Lower leg skin (tissue), 4 donors: ENCODE data around the gene CKMT2. TPM values are rescaled to one million over a fixed set of nuclear protein-coding genes. Genes with fewer than 3 reads are reported as not detected.
A peak's percentile ranks its signal among the peaks of the same experiment; 100 is the strongest.

ENCODE experiments used
- DNase-seq, 2 donors: peaks; one replicate each; pipeline ENCODE4 v3.0.0-alpha.2; 2019; ENCODE audit warnings: low spot score in 2 of 2
- H3K4me3 ChIP-seq: fragments of 200-600 bp; sonication (generic); 2 replicates; pipeline ENCODE4 v1.5.1; 2017; ENCODE audit warnings: mild to moderate bottlenecking, low read depth; ENCODE audit not compliant: poor library complexity, severe bottlenecking
- POLR2A ChIP-seq, 2 donors: fragments of 450-650 bp; IDR thresholded peaks; one replicate each; pipeline ENCODE4 v1.6.1; 2016 to 2017; ENCODE audit warnings: antibody characterized with exemption in 2 of 2, mild to moderate bottlenecking in 1 of 2, moderate library complexity in 1 of 2
- WGBS, 2 donors: methylation state at CpG; one replicate each; pipeline ENCODE4 v1.1.5; 2018; 5-methylcytosine and 5-hydroxymethylcytosine counted together
- intact Hi-C: fragments of 100-400 bp; cut with DNase I; formaldehyde crosslinking; loops from one replicate; pipeline ENCODE4 v1.15.0; 2023; ENCODE audit warnings: low total_unique reads
- total RNA-seq, 4 donors: library from RNA; depleted of rRNA; stranded (reverse); fragments of >200 nt; gene quantifications; one replicate each; pipeline ENCODE4 v1.1.0, GENCODE V29; 2016
- TF ChIP-seq, protein P1 (sequence below), 3 donors: fragments of 450-650 bp; IDR thresholded peaks; one replicate each; pipeline ENCODE4 v1.5.1; 2016; ENCODE audit warnings: antibody characterized with exemption in 3 of 3, mild to moderate bottlenecking in 3 of 3, moderate library complexity in 2 of 3

Gene CKMT2
- total RNA-seq, 4 donors from 2014 or later: 4.0 to 19.7 (median 7.8) TPM

DNA sequence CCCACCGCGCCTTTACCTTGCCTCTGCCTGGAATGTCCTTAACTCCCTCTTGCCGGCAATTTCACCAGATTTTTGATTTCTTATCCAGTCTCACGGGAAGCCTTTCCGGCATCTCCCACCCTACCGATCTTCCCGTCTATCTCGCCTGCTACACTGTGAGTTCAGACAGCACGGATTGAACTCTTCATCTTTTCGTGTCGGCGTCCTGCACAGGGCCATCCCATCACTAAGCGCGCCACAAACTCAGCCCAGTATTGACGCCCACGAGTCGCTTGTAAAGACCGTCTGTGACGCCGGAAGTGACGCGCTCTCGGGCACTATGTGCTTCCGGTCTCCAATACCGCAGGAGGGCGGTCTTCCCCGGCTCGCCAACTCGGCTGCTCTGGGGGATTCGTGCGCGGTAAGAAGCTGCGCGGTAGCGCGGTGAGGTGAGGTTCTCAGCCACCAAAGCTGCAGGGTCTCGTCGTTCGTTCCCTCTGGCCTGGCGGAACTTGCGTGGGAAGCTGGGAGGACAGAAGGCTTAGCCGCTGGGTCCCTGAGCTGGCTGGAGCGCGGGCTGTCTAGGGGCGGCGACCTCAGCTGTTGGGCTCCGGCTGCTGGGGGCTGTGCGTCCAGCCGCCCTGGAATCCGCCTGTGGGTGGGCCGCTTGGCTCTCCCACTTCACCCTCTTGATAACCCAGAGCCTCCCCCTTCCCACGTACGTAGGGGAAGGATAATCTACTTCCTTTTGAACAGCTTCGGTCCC is 68.3 kb downstream of the CKMT2 start, which contains the start of gene ZCCHC9:
Gene ZCCHC9, plus strand, starts transcription at position 317 of the 745 bp plus-strand sequence. CDS start 3,171 bp downstream, outside the sequence.
- DNase-seq: peak; percentile 93 to 98
- 0% methylated on average over 43 to 53 of the region's 54 CpGs for WGBS, 2 donors
- intact Hi-C loops: no loop called here
- TF ChIP-seq, protein P1, sequence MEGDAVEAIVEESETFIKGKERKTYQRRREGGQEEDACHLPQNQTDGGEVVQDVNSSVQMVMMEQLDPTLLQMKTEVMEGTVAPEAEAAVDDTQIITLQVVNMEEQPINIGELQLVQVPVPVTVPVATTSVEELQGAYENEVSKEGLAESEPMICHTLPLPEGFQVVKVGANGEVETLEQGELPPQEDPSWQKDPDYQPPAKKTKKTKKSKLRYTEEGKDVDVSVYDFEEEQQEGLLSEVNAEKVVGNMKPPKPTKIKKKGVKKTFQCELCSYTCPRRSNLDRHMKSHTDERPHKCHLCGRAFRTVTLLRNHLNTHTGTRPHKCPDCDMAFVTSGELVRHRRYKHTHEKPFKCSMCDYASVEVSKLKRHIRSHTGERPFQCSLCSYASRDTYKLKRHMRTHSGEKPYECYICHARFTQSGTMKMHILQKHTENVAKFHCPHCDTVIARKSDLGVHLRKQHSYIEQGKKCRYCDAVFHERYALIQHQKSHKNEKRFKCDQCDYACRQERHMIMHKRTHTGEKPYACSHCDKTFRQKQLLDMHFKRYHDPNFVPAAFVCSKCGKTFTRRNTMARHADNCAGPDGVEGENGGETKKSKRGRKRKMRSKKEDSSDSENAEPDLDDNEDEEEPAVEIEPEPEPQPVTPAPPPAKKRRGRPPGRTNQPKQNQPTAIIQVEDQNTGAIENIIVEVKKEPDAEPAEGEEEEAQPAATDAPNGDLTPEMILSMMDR (IDR thresholded peaks at IDR 0.05): peak in 1 of 3 donors; percentile 6
- peak in 1 of 2 donors; percentile 9 for TF ChIP-seq POLR2A (IDR thresholded peaks at IDR 0.05)
- H3K4me3 ChIP-seq: peak within 1 kb of the TSS; percentile 98

DNA sequence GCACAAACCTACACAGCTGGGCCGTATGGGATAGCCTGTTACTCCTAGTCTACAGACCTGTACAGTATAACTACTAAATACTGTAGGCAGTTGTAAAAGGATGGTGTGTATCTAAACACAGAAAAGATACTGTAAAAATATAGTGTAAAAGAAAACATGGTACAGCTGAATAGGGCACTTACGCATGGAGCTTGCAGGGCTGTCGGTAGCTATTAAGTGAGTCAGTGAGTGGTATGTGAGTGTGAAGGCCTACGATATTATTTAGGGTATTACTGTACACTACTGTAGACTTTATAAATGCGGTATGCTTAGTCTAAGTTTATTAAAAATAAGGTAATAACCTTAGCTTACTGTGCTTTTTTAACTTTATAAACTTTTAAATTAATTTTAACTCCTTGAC is 69.5 kb downstream of the CKMT2 start:
- DNase-seq: no peak
- intact Hi-C loops: no loop called here
- WGBS, 2 donors: 85% methylated on average over 5 of the region's 5 CpGs
- no peak overlapping the region for H3K4me3 ChIP-seq
- TF ChIP-seq, protein P1 (IDR thresholded peaks at IDR 0.05): no peak
- TF ChIP-seq POLR2A (IDR thresholded peaks at IDR 0.05): no peak

DNA sequence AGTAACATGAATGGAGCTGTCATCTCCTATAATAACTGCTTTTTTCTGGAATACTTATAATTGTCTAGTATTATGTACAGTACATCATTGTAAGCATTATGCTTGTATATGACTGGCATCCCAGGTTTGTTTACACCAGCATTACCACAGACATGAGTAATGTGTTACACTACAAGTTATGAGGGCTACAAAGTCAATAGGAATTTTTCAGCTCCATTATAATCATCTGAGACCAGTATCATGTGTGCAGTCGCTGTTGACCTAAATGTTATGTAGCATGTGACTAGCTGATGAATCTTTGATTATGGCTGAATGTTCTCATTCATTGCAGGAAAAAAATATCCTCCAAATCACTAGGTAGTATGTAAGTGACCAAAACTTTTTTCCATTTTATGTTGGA is 70.4 kb downstream of the CKMT2 start:
- no peak overlapping the region for H3K4me3 ChIP-seq
- DNase-seq: no peak
- WGBS, 2 donors: 75 to 86% methylated on average over 1 of the region's 1 CpG
- TF ChIP-seq, protein P1 (IDR thresholded peaks at IDR 0.05): no peak
- no peak for TF ChIP-seq POLR2A (IDR thresholded peaks at IDR 0.05)
- intact Hi-C loops: no loop called here

DNA sequence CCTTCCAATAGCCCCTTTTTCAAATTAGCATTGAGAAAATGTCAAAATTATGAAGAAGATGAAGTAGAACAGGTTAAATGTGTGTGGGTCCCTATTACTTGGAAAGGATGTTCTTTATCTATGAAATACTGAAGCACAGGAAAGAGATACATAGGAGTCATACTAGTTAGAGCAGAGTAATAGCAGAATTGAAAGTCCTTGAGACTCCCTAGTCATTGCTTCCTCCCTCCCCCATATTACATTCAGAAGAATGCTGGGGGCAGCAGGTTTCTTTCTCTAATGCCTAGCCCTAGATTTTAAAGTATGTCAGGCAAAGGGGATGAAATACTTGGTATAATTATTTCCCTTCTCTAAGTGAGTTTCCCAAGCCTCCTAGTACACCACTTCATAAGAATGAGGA is 72.7 kb downstream of the CKMT2 start:
- intact Hi-C loops: no loop called here
- DNase-seq: no peak
- H3K4me3 ChIP-seq: no peak overlapping the region
- TF ChIP-seq, protein P1 (IDR thresholded peaks at IDR 0.05): no peak
- TF ChIP-seq POLR2A (IDR thresholded peaks at IDR 0.05): no peak

DNA sequence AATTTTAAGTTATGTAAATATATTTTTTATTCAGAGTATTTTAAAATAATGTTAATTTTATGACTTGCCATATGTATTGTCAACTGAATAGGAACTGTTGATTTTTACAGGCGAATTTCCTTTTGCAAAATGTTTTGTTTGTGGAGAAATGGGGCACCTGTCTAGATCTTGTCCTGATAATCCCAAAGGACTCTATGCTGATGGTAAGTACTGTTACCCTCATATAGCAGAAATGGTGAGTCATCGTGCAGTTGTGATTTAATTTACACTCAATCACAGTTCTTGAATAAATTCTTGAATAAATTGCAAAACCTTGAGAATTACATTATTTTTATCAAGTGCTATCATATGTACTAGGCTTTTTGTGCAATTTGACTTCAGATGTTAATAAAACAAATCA is 75.7 kb downstream of the CKMT2 start:
- intact Hi-C loops: no loop called here
- no peak overlapping the region for H3K4me3 ChIP-seq
- DNase-seq: no peak
- TF ChIP-seq POLR2A (IDR thresholded peaks at IDR 0.05): no peak
- TF ChIP-seq, protein P1 (IDR thresholded peaks at IDR 0.05): no peak
- WGBS, 2 donors: 97 to 99% methylated on average over 2 of the region's 2 CpGs
